ENCODE measurements around the gene UBE2B.

UBE2B gene

DNA sequence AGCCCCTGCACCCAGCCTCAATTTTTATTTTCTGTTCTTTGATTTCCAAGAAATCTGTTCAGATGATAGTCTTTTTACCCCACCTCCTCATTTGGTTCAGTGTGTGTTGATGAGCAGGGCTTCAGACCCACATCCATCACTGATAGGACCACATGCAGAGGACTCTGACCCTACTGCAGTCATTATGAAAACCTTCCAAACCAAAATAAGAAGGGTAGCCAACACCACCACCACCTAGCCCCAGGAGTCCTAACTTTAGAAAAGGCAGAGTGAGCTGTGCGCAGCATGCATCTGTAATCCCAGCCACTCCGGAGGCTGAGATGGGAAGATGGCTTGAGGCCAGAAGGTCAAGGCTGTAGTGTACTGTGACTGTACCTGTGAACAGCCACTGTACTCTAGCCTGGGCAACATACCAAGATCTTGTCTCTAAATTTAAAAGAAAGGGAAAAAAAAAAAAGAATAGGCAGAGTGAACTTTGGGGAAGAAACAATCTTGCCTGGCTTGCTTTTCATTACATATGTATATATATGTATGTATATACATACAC, 27.3 kb downstream of the UBE2B start:
- H3K36me3 ChIP-seq (ENCODE audit: control insufficient read depth in 2 of 2, insufficient read depth in 2 of 2, low read length in 2 of 2) = peaks cover 29 to 36% of the 10 kb centered on the region in 2 donors
- H3K4me1 ChIP-seq (ENCODE audit: control insufficient read depth, insufficient read depth, low read length) = no peaks in the 10 kb centered on the region
- H3K9ac ChIP-seq (ENCODE audit: low read length in 2 of 2) = no peak overlapping the region
- no peaks in the 10 kb centered on the region for H3K27me3 ChIP-seq (ENCODE audit: control insufficient read depth in 1 of 2, insufficient read depth in 2 of 2, low read length in 2 of 2)
- no peaks in the 10 kb centered on the region for H3K9me3 ChIP-seq (ENCODE audit: control insufficient read depth in 2 of 2, low read length in 2 of 2)
- H3K4me3 ChIP-seq (ENCODE audit: low read length in 2 of 2) = no peak overlapping the region
- no peak overlapping the region for H3K27ac ChIP-seq (ENCODE audit: low read length)

DNA sequence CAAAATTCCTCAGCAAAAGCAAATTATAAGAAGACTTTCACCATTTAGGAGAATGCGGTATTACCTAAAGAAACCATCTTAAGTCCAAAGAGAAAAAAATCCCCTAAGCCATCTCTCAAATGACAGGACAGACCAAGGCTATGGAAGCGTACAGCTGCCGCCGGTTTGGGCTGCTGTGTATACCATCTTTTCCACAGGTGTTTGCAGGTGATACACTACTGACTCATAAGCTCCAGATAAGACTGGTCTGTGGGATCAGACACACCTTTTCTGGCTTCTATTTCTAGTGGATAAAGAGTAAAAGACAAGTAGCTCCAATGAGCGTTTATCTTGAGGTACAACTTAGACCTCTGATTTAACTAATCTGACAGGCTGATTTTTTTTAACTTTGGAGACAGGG, 32.6 kb downstream of the UBE2B start:
- H3K36me3 ChIP-seq (ENCODE audit: control insufficient read depth in 2 of 2, insufficient read depth in 2 of 2, low read length in 2 of 2) = peaks cover 7 to 10% of the 10 kb centered on the region in 2 donors
- no peaks in the 10 kb centered on the region for H3K9me3 ChIP-seq (ENCODE audit: control insufficient read depth in 2 of 2, low read length in 2 of 2)

DNA sequence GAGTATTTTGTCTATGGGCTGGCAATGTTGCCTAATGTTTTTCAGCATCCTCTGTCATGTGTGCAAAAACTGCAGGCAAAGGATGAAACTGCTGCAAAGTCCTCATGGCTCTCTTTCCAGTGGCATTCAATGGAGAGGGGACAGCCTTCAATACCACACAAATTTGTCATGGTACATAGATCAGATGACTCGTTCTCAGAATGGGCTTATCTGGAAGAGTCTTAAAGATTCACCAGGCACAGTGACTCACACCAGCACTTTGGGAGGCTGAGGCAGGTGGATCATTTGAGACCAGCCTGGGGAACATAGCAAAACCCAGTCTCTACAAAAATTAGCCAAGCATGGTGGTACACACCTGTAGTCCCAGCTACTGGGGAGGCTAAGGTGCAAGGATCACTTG, 35.0 kb downstream of the UBE2B start:
- H3K27me3 ChIP-seq (ENCODE audit: control insufficient read depth in 1 of 2, insufficient read depth in 2 of 2, low read length in 2 of 2) = no peaks in the 10 kb centered on the region
- H3K9me3 ChIP-seq (ENCODE audit: control insufficient read depth in 2 of 2, low read length in 2 of 2) = no peaks in the 10 kb centered on the region
- H3K9ac ChIP-seq (ENCODE audit: low read length in 2 of 2) = no peak overlapping the region
- H3K4me1 ChIP-seq (ENCODE audit: control insufficient read depth, insufficient read depth, low read length) = peaks cover 8% of the 10 kb centered on the region
- H3K36me3 ChIP-seq (ENCODE audit: control insufficient read depth in 2 of 2, insufficient read depth in 2 of 2, low read length in 2 of 2) = peaks cover 4 to 6% of the 10 kb centered on the region in 2 donors
- no peak overlapping the region for H3K4me3 ChIP-seq (ENCODE audit: low read length in 2 of 2)
- H3K27ac ChIP-seq (ENCODE audit: low read length) = no peak overlapping the region

More for the DNA sequence above, 32.6 kb downstream of the UBE2B start:
- H3K4me3 ChIP-seq (ENCODE audit: low read length in 2 of 2) = no peak overlapping the region
- no peak overlapping the region for H3K27ac ChIP-seq (ENCODE audit: low read length)
- H3K9ac ChIP-seq (ENCODE audit: low read length in 2 of 2) = no peak overlapping the region
- H3K27me3 ChIP-seq (ENCODE audit: control insufficient read depth in 1 of 2, insufficient read depth in 2 of 2, low read length in 2 of 2) = no peaks in the 10 kb centered on the region
- H3K4me1 ChIP-seq (ENCODE audit: control insufficient read depth, insufficient read depth, low read length) = no peaks in the 10 kb centered on the region

DNA sequence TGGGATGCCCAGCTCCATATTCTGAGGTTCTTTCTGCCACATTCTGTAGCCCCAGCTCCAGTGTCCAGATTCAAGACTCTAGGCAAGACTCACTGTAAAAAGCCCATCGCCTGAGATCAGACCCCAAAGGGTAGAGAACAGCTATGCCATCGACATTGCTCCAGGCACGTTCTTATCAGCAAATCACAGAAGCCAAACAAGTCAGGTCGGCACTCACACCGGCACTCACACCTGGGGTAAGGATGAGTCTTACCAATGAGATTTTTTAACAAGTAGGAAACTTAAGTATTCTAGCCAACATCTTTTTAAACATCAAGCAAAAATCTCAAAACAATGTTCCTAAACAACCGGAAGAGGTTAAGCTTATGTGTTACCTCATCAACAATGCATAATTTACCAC, 38.0 kb downstream of the UBE2B start:
- H3K9me3 ChIP-seq (ENCODE audit: control insufficient read depth in 2 of 2, low read length in 2 of 2) = no peaks in the 10 kb centered on the region
- no peak overlapping the region for H3K9ac ChIP-seq (ENCODE audit: low read length in 2 of 2)
- no peak overlapping the region for H3K4me3 ChIP-seq (ENCODE audit: low read length in 2 of 2)
- peaks cover 18% of the 10 kb centered on the region for H3K4me1 ChIP-seq (ENCODE audit: control insufficient read depth, insufficient read depth, low read length)
- no peaks in the 10 kb centered on the region for H3K27me3 ChIP-seq (ENCODE audit: control insufficient read depth in 1 of 2, insufficient read depth in 2 of 2, low read length in 2 of 2)
- no peak overlapping the region for H3K27ac ChIP-seq (ENCODE audit: low read length)
- peaks cover 2 to 4% of the 10 kb centered on the region in 2 donors for H3K36me3 ChIP-seq (ENCODE audit: control insufficient read depth in 2 of 2, insufficient read depth in 2 of 2, low read length in 2 of 2)

DNA sequence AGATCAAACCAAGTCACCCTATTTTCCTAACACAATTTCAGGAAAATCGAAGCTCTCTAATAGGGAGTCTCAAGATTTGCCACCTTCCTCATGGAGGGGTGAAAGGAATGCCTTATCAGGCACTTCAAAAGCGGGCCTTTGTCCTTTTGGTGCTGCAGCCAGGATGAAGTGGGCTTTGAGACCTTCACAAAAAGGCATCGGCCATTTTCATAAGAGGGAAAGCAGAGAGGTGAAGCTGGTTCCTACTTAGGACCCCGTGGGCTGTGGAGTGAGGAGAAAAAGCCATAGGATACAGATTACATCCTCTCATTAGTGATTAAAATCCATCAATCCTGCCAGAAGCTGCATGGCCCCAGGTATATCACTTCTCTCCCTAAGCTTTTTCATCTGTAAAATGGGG, 39.5 kb downstream of the UBE2B start:
- peaks cover 2 to 4% of the 10 kb centered on the region in 2 donors for H3K36me3 ChIP-seq (ENCODE audit: control insufficient read depth in 2 of 2, insufficient read depth in 2 of 2, low read length in 2 of 2)
- H3K27ac ChIP-seq (ENCODE audit: low read length) = no peak overlapping the region
- H3K9ac ChIP-seq (ENCODE audit: low read length in 2 of 2) = peak overlapping the region; percentile 85
- no peaks in the 10 kb centered on the region for H3K9me3 ChIP-seq (ENCODE audit: control insufficient read depth in 2 of 2, low read length in 2 of 2)
- H3K4me3 ChIP-seq (ENCODE audit: low read length in 2 of 2) = peak overlapping the region; percentile 92 to 95
- H3K27me3 ChIP-seq (ENCODE audit: control insufficient read depth in 1 of 2, insufficient read depth in 2 of 2, low read length in 2 of 2) = no peaks in the 10 kb centered on the region
- peaks cover 18% of the 10 kb centered on the region for H3K4me1 ChIP-seq (ENCODE audit: control insufficient read depth, insufficient read depth, low read length)

DNA sequence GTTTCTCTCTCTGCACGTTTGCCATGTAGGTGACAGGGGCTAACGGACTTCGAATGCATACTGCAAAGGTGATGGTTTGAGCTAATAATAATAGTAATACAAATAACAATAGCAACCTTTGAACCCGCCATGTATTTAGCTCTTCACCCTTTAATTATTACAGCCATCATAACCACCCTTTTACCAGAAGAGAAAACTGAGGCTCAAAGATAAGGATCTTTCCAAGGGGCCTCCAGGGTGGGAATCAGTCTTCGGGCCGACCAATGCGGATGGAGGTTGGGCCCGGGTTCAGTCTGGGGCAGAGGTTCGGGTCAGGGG, 39.8 kb downstream of the UBE2B start:
- Histone ChIP-seq H3K9ac (ENCODE audit: low read length in 2 of 2) (peak overlapping the region; percentile 85), H3K27ac (ENCODE audit: low read length) (no peak overlapping the region), H3K36me3 (ENCODE audit: control insufficient read depth in 2 of 2, insufficient read depth in 2 of 2, low read length in 2 of 2) (peaks cover 2 to 3% of the 10 kb centered on the region in 2 donors), H3K27me3 (ENCODE audit: control insufficient read depth in 1 of 2, insufficient read depth in 2 of 2, low read length in 2 of 2) (no peaks in the 10 kb centered on the region), H3K9me3 (ENCODE audit: control insufficient read depth in 2 of 2, low read length in 2 of 2) (no peaks in the 10 kb centered on the region), H3K4me1 (ENCODE audit: control insufficient read depth, insufficient read depth, low read length) (peaks cover 18% of the 10 kb centered on the region), H3K4me3 (ENCODE audit: low read length in 2 of 2) (peak overlapping the region; percentile 92 to 95)

DNA sequence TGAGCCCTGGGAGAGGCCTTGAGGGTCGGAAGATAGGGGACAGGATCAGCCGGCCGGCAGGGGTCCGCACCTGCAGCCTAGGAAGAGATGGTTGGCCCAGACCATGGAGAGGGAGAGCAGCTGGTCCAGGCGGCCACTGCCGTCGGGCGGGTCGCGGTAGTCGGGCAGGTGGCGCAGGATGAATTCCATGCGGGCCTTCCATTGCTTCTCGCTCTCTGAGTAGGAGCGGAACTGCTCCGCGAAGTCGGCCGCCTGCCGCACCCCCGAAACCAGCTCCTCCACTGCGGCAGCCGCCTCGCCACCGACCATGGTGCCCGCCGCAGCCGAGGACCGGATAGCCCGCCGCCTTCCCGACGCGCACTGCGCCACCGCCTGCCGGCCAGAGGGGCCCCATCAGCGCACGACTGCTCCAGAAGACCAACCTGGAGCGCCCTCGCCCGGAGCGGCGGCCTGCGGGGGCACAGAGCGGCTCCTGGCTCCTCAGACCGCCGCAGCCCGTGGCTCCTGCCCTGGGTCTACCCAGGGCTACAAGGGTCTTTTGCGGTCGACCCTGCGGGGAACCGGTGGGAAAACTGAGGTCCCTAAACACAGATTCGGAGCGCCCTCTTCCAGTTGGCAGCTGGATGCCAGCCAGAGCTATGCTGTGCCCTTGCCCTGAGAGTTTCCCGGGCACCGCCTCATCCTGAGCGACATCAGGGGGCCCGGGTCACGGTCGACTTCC, 40.3 kb downstream of the UBE2B start, which contains the start of gene CDKN2AIPNL:
CDKN2AIPNL (minus strand) TSS at position 336 of the 721 bp plus-strand sequence; CDS start at position 309, 27 bp downstream.
- Histone ChIP-seq H3K4me3 (ENCODE audit: low read length in 2 of 2) (peak within 1 kb of the TSS; percentile 92 to 95), H3K36me3 (ENCODE audit: control insufficient read depth in 2 of 2, insufficient read depth in 2 of 2, low read length in 2 of 2) (no peaks in the 10 kb centered on the region), H3K27me3 (ENCODE audit: control insufficient read depth in 1 of 2, insufficient read depth in 2 of 2, low read length in 2 of 2) (no peaks in the 10 kb centered on the region), H3K9me3 (ENCODE audit: control insufficient read depth in 2 of 2, low read length in 2 of 2) (no peaks in the 10 kb centered on the region), H3K27ac (ENCODE audit: low read length) (peak within 1 kb of the TSS; percentile 73), H3K9ac (ENCODE audit: low read length in 2 of 2) (peak within 1 kb of the TSS; percentile 85), H3K4me1 (ENCODE audit: control insufficient read depth, insufficient read depth, low read length) (peaks cover 18% of the 10 kb centered on the region)

DNA sequence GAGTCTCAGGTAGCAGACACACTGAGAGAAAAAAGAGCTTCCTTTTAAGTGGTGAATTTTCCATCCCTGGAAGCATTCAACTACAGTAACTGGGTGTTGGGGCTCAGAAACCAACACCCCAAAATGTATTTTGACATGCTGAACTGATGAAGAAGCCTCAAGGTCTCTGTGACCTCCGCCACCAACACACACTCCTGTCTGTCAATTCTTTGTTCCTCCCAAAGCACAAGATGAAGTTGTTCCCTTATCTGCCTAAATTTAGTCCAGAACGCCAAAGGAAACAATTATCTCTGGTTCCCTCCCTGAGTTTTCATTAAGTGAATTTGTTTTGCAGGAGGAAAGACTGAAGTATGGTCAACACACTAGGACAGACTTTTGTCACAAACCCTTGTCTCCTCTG, 41.7 kb downstream of the UBE2B start:
- H3K36me3 ChIP-seq (ENCODE audit: control insufficient read depth in 2 of 2, insufficient read depth in 2 of 2, low read length in 2 of 2) = no peaks in the 10 kb centered on the region
- H3K27me3 ChIP-seq (ENCODE audit: control insufficient read depth in 1 of 2, insufficient read depth in 2 of 2, low read length in 2 of 2) = no peaks in the 10 kb centered on the region
- peaks cover 18% of the 10 kb centered on the region for H3K4me1 ChIP-seq (ENCODE audit: control insufficient read depth, insufficient read depth, low read length)
- H3K9ac ChIP-seq (ENCODE audit: low read length in 2 of 2) = no peak overlapping the region
- no peaks in the 10 kb centered on the region for H3K9me3 ChIP-seq (ENCODE audit: control insufficient read depth in 2 of 2, low read length in 2 of 2)
- peak overlapping the region in 1 of 2 donors; percentile 8 for H3K4me3 ChIP-seq (ENCODE audit: low read length in 2 of 2)
- H3K27ac ChIP-seq (ENCODE audit: low read length) = peak overlapping the region; percentile 73

DNA sequence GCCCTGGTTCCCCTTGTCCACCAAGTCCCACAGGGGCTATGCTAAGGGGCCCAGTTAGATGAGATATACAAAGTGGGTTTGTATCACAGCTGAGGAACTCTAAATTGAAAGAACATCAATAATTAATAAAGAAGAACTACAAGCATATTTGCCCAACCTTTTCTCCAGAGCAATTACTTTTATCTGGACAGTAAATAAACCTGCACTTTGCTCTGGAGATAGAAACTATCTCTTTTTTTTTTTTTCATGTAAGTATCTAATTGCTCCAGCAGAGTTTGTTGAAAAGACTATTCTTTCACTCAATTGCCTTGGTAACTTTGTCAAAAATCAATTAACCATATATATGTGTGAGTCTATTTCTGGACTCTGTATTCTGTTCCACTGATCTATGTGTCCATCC, 46.3 kb downstream of the UBE2B start:
- no peak overlapping the region for H3K27ac ChIP-seq (ENCODE audit: low read length)
- no peaks in the 10 kb centered on the region for H3K36me3 ChIP-seq (ENCODE audit: control insufficient read depth in 2 of 2, insufficient read depth in 2 of 2, low read length in 2 of 2)
- H3K4me1 ChIP-seq (ENCODE audit: control insufficient read depth, insufficient read depth, low read length) = no peaks in the 10 kb centered on the region
- H3K4me3 ChIP-seq (ENCODE audit: low read length in 2 of 2) = no peak overlapping the region
- no peaks in the 10 kb centered on the region for H3K27me3 ChIP-seq (ENCODE audit: control insufficient read depth in 1 of 2, insufficient read depth in 2 of 2, low read length in 2 of 2)
- no peak overlapping the region for H3K9ac ChIP-seq (ENCODE audit: low read length in 2 of 2)
- H3K9me3 ChIP-seq (ENCODE audit: control insufficient read depth in 2 of 2, low read length in 2 of 2) = peaks cover 0 to 3% of the 10 kb centered on the region in 2 donors

DNA sequence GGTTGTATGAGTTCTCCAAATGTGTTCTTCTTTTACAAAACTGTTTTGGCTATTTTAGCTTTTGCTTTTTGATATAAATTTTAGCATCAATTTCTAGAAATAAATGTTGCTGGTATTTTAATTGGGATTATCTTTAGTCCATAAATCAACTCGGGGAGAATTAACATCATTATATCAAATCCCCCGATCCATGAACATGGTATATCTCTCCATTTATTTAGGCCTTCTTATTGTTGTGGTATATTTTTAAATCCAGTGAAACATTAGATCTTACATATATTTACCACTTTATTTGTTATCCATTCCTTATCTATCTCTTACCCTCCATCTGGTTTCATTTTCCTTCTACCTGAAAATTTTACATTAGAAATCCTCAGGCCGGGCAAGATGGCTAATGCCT, 47.6 kb downstream of the UBE2B start:
- Histone ChIP-seq H3K27me3 (ENCODE audit: control insufficient read depth in 1 of 2, insufficient read depth in 2 of 2, low read length in 2 of 2) (no peaks in the 10 kb centered on the region), H3K36me3 (ENCODE audit: control insufficient read depth in 2 of 2, insufficient read depth in 2 of 2, low read length in 2 of 2) (no peaks in the 10 kb centered on the region), H3K9me3 (ENCODE audit: control insufficient read depth in 2 of 2, low read length in 2 of 2) (peaks cover 0 to 3% of the 10 kb centered on the region in 2 donors), H3K4me1 (ENCODE audit: control insufficient read depth, insufficient read depth, low read length) (no peaks in the 10 kb centered on the region), H3K4me3 (ENCODE audit: low read length in 2 of 2) (no peak overlapping the region), H3K27ac (ENCODE audit: low read length) (no peak overlapping the region), H3K9ac (ENCODE audit: low read length in 2 of 2) (no peak overlapping the region)

DNA sequence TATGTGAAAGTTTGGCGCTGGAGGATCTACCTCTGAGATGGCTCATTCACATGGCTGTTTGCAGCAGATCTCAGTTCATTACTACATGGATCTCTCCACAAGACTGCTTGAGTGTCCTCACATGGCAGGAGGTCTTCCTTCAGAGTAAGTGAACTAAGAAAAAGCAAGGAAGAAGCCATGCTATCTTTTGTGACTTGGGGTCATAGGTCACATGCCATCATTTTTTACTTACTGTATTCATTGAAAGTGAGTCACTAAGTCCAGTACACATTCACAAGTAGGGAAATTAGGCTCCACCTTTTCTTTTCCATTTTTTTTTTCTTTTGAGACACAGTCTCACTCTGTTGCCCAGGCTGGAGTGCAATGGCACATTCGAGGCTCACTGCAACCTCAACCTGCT, 49.0 kb downstream of the UBE2B start:
- no peaks in the 10 kb centered on the region for H3K36me3 ChIP-seq (ENCODE audit: control insufficient read depth in 2 of 2, insufficient read depth in 2 of 2, low read length in 2 of 2)
- H3K4me1 ChIP-seq (ENCODE audit: control insufficient read depth, insufficient read depth, low read length) = no peaks in the 10 kb centered on the region
- no peaks in the 10 kb centered on the region for H3K27me3 ChIP-seq (ENCODE audit: control insufficient read depth in 1 of 2, insufficient read depth in 2 of 2, low read length in 2 of 2)
- H3K27ac ChIP-seq (ENCODE audit: low read length) = no peak overlapping the region
- H3K9me3 ChIP-seq (ENCODE audit: control insufficient read depth in 2 of 2, low read length in 2 of 2) = peaks cover 0 to 3% of the 10 kb centered on the region in 2 donors
- no peak overlapping the region for H3K4me3 ChIP-seq (ENCODE audit: low read length in 2 of 2)
- H3K9ac ChIP-seq (ENCODE audit: low read length in 2 of 2) = no peak overlapping the region

Data from stomach smooth muscle (tissue), 2 donors.